ENCODE data around the gene TFR2. TPM values are rescaled to one million over a fixed set of nuclear protein-coding genes. Genes with fewer than 3 reads are reported as not detected.
"Not testable (repeated sequence)": the region's sequence is repeated elsewhere in the genome, so short reads cannot be mapped to it uniquely, and the experiment has no call there.

Gene TFR2
- total RNA-seq, 1 donor from 2014 or later, result 0.71 TPM

- TF ChIP-seq CTCF (IDR thresholded peaks at IDR 0.05; ENCODE audit: insufficient read depth, low read length, poor library complexity, severe bottlenecking), result no peak
Observed at GRCh38 chr7:100671353-100672327, 30.3 kb upstream of the TFR2 start.

GRCh38 chr7:100670074-100670473, 28.7 kb upstream of the TFR2 start:
- no peaks in the 10 kb centered on the region for H3K27me3 ChIP-seq (ENCODE audit: control insufficient read depth, insufficient read depth, low read length)
- DNase-seq (ENCODE audit: low read depth), result no peak
- H3K36me3 ChIP-seq (ENCODE audit: control insufficient read depth, insufficient read depth, low read length), result no peaks in the 10 kb centered on the region
- no peak overlapping the region for H3K4me3 ChIP-seq (ENCODE audit: low read depth, low read length)
- no peak for TF ChIP-seq CTCF (IDR thresholded peaks at IDR 0.05; ENCODE audit: insufficient read depth, low read length, poor library complexity, severe bottlenecking)

More at GRCh38 chr7:100671353-100672327, 30.3 kb upstream of the TFR2 start:
- DNase-seq (ENCODE audit: low read depth), result no peak
- Histone ChIP-seq H3K4me3 (ENCODE audit: low read depth, low read length) (no peak overlapping the region), H3K36me3 (ENCODE audit: control insufficient read depth, insufficient read depth, low read length) (no peaks in the 10 kb centered on the region), H3K27me3 (ENCODE audit: control insufficient read depth, insufficient read depth, low read length) (no peaks in the 10 kb centered on the region)

DNA sequence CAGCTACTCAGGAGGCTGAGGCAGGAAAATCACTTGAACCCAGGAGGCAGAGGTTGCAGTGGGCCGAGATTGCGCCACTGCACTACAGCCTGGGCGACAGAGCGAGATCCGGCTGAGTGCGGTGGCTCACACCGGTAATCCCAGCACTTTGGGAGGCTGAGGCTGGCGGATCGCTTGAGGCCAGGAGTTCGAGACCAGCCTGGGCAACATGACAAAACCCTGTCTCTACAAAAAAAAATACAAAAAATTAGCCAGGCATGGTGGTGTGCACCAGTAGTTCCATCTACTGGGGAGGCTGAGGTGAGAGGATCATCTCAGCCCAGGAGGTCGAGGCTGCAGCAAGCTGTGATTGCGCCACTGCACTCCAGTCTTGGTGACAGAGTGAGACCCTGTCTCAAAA, 27.8 kb upstream of the TFR2 start:
- H3K36me3 ChIP-seq (ENCODE audit: control insufficient read depth, insufficient read depth, low read length); H3K27me3 ChIP-seq (ENCODE audit: control insufficient read depth, insufficient read depth, low read length); DNase-seq (ENCODE audit: low read depth); H3K4me3 ChIP-seq (ENCODE audit: low read depth, low read length): not testable (repeated sequence)

DNA sequence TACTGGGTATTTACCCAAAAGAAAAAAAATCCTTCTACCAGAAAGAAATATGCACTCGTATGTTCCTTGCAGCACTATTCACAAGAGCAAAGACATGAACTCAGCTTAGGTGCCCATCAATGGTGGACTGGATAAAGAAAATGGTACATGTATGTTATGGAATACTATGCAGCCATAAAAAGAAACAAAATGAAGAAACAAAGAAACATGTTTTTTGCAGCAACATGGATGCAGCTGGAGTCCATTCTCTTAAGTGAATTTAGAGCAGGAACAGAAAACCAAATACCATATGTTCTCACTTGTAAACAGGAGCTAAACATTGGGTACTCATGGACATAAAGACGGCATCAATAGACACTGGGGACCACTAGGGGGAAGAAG, 26.7 kb upstream of the TFR2 start:
- DNase-seq (ENCODE audit: low read depth), result no peak
- no peak for TF ChIP-seq CTCF (IDR thresholded peaks at IDR 0.05; ENCODE audit: insufficient read depth, low read length, poor library complexity, severe bottlenecking)
- Histone ChIP-seq H3K4me3 (ENCODE audit: low read depth, low read length) (no peak overlapping the region), H3K27me3 (ENCODE audit: control insufficient read depth, insufficient read depth, low read length) (no peaks in the 10 kb centered on the region), H3K36me3 (ENCODE audit: control insufficient read depth, insufficient read depth, low read length) (no peaks in the 10 kb centered on the region)

DNA sequence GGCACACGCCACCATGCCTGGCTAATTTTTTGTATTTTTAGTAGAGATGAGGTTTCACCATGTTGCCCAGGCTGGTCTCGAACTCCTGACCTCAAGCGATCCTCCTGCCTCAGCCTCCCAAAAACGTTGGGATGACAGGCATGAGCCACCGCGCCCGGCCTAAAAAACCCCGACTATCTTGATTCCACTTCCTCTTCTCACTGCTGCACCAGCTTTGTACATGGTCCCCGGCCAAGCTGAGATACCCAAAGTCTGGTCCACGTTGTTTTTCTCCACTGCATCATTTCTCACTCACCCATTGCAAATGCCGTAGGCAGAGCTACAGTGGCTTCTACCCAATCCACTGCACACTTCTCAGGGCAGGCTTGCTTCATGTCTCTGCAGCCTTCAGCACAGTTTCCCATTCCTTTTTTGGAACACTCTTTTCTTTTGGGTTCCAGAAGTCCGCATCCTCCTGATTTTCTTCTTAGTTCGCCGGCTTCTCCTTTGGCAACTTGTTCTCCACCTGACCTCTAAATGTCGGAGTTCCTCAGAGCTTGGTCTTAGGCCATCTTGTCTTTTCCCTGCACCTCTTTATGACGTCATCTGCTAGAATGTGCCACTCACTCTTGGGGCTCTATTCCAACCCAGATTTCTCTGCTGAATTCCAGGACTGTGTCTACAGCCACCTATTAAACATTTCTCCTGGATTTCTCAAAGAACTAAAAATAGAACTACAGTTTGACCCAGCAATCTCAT, 26.1 kb upstream of the TFR2 start:
- Histone ChIP-seq H3K4me3 (ENCODE audit: low read depth, low read length) (no peak overlapping the region), H3K27me3 (ENCODE audit: control insufficient read depth, insufficient read depth, low read length) (no peaks in the 10 kb centered on the region), H3K36me3 (ENCODE audit: control insufficient read depth, insufficient read depth, low read length) (no peaks in the 10 kb centered on the region)
- no peak for DNase-seq (ENCODE audit: low read depth)
- TF ChIP-seq CTCF (IDR thresholded peaks at IDR 0.05; ENCODE audit: insufficient read depth, low read length, poor library complexity, severe bottlenecking), result no peak

DNA sequence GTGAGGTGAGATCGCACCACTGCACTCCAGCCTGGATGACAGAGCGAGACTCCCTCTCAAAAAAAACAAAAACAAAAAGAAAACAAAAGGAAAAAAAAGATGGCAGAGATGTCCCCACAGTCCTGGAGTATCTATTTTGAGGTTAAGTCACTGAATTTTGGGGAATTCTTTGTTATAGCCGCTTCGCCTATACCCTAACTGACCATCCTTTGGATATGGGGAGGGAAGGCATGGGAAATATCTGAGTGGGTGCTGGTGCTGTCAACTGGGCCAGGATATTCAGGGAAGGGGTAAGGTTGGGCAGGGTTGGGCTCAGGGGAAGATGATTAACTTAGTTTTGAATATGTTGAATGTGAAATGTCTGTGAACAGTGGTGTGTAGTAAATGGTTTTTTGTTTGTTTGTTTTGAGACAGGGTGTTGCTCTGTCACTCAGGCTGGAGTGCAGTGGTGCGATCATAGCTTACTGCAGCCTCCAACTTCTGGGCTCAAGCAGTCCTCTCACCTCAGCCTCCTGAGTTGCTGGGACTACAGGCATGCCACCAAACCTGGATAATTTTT, 23.9 kb upstream of the TFR2 start:
- no peak overlapping the region for H3K4me3 ChIP-seq (ENCODE audit: low read depth, low read length)
- H3K36me3 ChIP-seq (ENCODE audit: control insufficient read depth, insufficient read depth, low read length), result no peaks in the 10 kb centered on the region
- H3K27me3 ChIP-seq (ENCODE audit: control insufficient read depth, insufficient read depth, low read length), result no peaks in the 10 kb centered on the region
- no peak for DNase-seq (ENCODE audit: low read depth)
- no peak for TF ChIP-seq CTCF (IDR thresholded peaks at IDR 0.05; ENCODE audit: insufficient read depth, low read length, poor library complexity, severe bottlenecking)

- H3K4me3 ChIP-seq (ENCODE audit: low read depth, low read length); H3K36me3 ChIP-seq (ENCODE audit: control insufficient read depth, insufficient read depth, low read length); H3K27me3 ChIP-seq (ENCODE audit: control insufficient read depth, insufficient read depth, low read length); DNase-seq (ENCODE audit: low read depth): not testable (repeated sequence)
Observed at GRCh38 chr7:100662194-100662776, 20.9 kb upstream of the TFR2 start.

Measured in kidney epithelial cell (primary cell).